Measurements from ENCODE around the gene RARG.
A peak's percentile ranks its signal among the peaks of the same experiment; 100 is the strongest.

Gene RARG

GRCh38 chr12:53268630-53269562 lies 36.9 kb upstream of the RARG start:
- peak overlapping the region; percentile 74 for H3K27ac ChIP-seq
- TF ChIP-seq ZFX (IDR thresholded peaks at IDR 0.05; ENCODE audit: borderline replicate concordance) (no peak), CTCF (IDR thresholded peaks at IDR 0.05) (no peak)

- peak within 1 kb of the TSS; percentile 74 for H3K27ac ChIP-seq
- TF ChIP-seq ZFX (IDR thresholded peaks at IDR 0.05; ENCODE audit: borderline replicate concordance) (no peak), CTCF (IDR thresholded peaks at IDR 0.05) (no peak)
These were observed 36.1 kb upstream of the RARG start, which contains the start of gene ESPL1 for GRCh38 chr12:53267999-53268629. TSS of gene ESPL1 (plus strand) at chr12:53268299. CDS start at chr12:53268767, 468 bp downstream.

GRCh38 chr12:53267306-53267998 lies 35.4 kb upstream of the RARG start:
- no peak for TF ChIP-seq ZFX (IDR thresholded peaks at IDR 0.05; ENCODE audit: borderline replicate concordance)
- no peak for TF ChIP-seq CTCF (IDR thresholded peaks at IDR 0.05)
- peak overlapping the region; percentile 74 for H3K27ac ChIP-seq

GRCh38 chr12:53265783-53266182 lies 33.8 kb upstream of the RARG start:
- H3K27ac ChIP-seq: no peak overlapping the region
- TF ChIP-seq ZFX (IDR thresholded peaks at IDR 0.05; ENCODE audit: borderline replicate concordance) (no peak), CTCF (IDR thresholded peaks at IDR 0.05) (no peak)

GRCh38 chr12:53259891-53260290 lies 27.9 kb upstream of the RARG start:
- no peak overlapping the region for H3K27ac ChIP-seq
- TF ChIP-seq ZFX (IDR thresholded peaks at IDR 0.05; ENCODE audit: borderline replicate concordance) (no peak), CTCF (IDR thresholded peaks at IDR 0.05) (no peak)

- no peak for TF ChIP-seq CTCF (IDR thresholded peaks at IDR 0.05)
- no peak for TF ChIP-seq ZFX (IDR thresholded peaks at IDR 0.05; ENCODE audit: borderline replicate concordance)
- no peak overlapping the region for H3K27ac ChIP-seq
These were observed 26.8 kb upstream of the RARG start for GRCh38 chr12:53258541-53259539.

Data from 22Rv1 (cell line).